ENCODE results near the gene SLC4A9. TPM values are rescaled to one million over a fixed set of nuclear protein-coding genes. Genes with fewer than 3 reads are reported as not detected.
"Not testable (repeated sequence)": the region's sequence is repeated elsewhere in the genome, so short reads cannot be mapped to it uniquely, and the experiment has no call there.

Gene SLC4A9
- total and polyA plus RNA-seq, 2 donors (not counting 1 experiment from before 2014, with no cell fraction given) = 0.10 TPM; not detected in 1

- Histone ChIP-seq H3K4me3 (ENCODE audit: control extremely low read depth in 1 of 5, extremely low read depth in 1 of 5, insufficient read depth in 1 of 5, low read depth in 2 of 5, low read length in 4 of 5) (no peak overlapping the region), H3K4me2 (replicated peaks; ENCODE audit: low read depth, low read length, poor library complexity, severe bottlenecking) (no peak overlapping the region), H3K27me3 (replicated peaks in 1 of 4; ENCODE audit: control extremely low read depth in 1 of 4, control insufficient read depth in 3 of 4, insufficient read depth in 4 of 4, low read length in 3 of 4) (no peaks in the 10 kb centered on the region), H3K4me1 (ENCODE audit: control insufficient read depth in 2 of 2, insufficient read depth in 2 of 2, low read length in 2 of 2) (no peaks in the 10 kb centered on the region), H3K9ac (ENCODE audit: low read length) (no peak overlapping the region), H4K20me1 (ENCODE audit: control insufficient read depth, insufficient read depth, low read length, poor library complexity, severe bottlenecking) (peaks cover 86% of the 10 kb centered on the region), H2AFZ (ENCODE audit: insufficient read depth, low read depth, low read length, poor library complexity, severe bottlenecking) (no peak overlapping the region), H3K79me2 (ENCODE audit: control insufficient read depth, insufficient read depth, low read length) (peaks cover 98% of the 10 kb centered on the region), H3K9me3 (ENCODE audit: control extremely low read depth in 1 of 3, control insufficient read depth in 2 of 3, insufficient read depth in 1 of 3, low read length in 2 of 3) (no peaks in the 10 kb centered on the region), H3K27ac (ENCODE audit: low read length in 2 of 2) (no peak overlapping the region), H3K36me3 (replicated peaks in 1 of 2; ENCODE audit: control extremely low read depth in 1 of 2, control insufficient read depth in 1 of 2, extremely low read depth in 1 of 2, insufficient read depth in 2 of 2, low read length in 1 of 2) (peaks cover 3 to 4% of the 10 kb centered on the region in 2 experiments)
- Mint-ChIP-seq H3K4me3 (no peak overlapping the region), H3K27ac (no peak overlapping the region), H3K27me3 (no peaks in the 10 kb centered on the region), H3K4me1 (peaks cover 44% of the 10 kb centered on the region), H3K9me3 (ENCODE audit: insufficient read depth) (no peaks in the 10 kb centered on the region)
- ChIA-PET POLR2A (no interaction called here), CTCF (no interaction called here)
- WGBS (ENCODE audit: insufficient coverage) = no CpG with 5 or more reads among the region's 5 CpGs
- TF ChIP-seq CTCF (IDR thresholded peaks at IDR 0.05) (no peak), EZH2 (IDR thresholded peaks at IDR 0.05; ENCODE audit: borderline replicate concordance, insufficient read depth, low read depth, low read length, poor library complexity, severe bottlenecking) (no peak)
- DNase-seq (no peak), ATAC-seq (ENCODE audit: low read depth) (no peak)
- intact Hi-C loops (cut with micrococcal nuclease) = no loop called here
These were observed 60.8 kb downstream of the SLC4A9 start for GRCh38 chr5:140420665-140421361.

- H3K9ac ChIP-seq (ENCODE audit: low read length); H3K9me3 ChIP-seq (ENCODE audit: control extremely low read depth in 1 of 3, control insufficient read depth in 2 of 3, insufficient read depth in 1 of 3, low read length in 2 of 3); H2AFZ ChIP-seq (ENCODE audit: insufficient read depth, low read depth, low read length, poor library complexity, severe bottlenecking); H3K36me3 ChIP-seq (replicated peaks in 1 of 2; ENCODE audit: control extremely low read depth in 1 of 2, control insufficient read depth in 1 of 2, extremely low read depth in 1 of 2, insufficient read depth in 2 of 2, low read length in 1 of 2); DNase-seq; H3K27me3 Mint-ChIP-seq; H3K4me2 ChIP-seq (replicated peaks; ENCODE audit: low read depth, low read length, poor library complexity, severe bottlenecking); H3K4me3 ChIP-seq (ENCODE audit: control extremely low read depth in 1 of 5, extremely low read depth in 1 of 5, insufficient read depth in 1 of 5, low read depth in 2 of 5, low read length in 4 of 5); ATAC-seq (ENCODE audit: low read depth); H3K27me3 ChIP-seq (replicated peaks in 1 of 4; ENCODE audit: control extremely low read depth in 1 of 4, control insufficient read depth in 3 of 4, insufficient read depth in 4 of 4, low read length in 3 of 4); H3K9me3 Mint-ChIP-seq (ENCODE audit: insufficient read depth); CTCF ChIA-PET; intact Hi-C loops (cut with micrococcal nuclease); H3K4me3 Mint-ChIP-seq; H3K27ac Mint-ChIP-seq; H3K27ac ChIP-seq (ENCODE audit: low read length in 2 of 2); H3K4me1 ChIP-seq (ENCODE audit: control insufficient read depth in 2 of 2, insufficient read depth in 2 of 2, low read length in 2 of 2); POLR2A ChIA-PET: not testable (repeated sequence)
- H3K79me2 ChIP-seq (ENCODE audit: control insufficient read depth, insufficient read depth, low read length) = peaks cover 97% of the 10 kb centered on the region
- peaks cover 40% of the 10 kb centered on the region for H3K4me1 Mint-ChIP-seq
- H4K20me1 ChIP-seq (ENCODE audit: control insufficient read depth, insufficient read depth, low read length, poor library complexity, severe bottlenecking) = peaks cover 87% of the 10 kb centered on the region
- WGBS (ENCODE audit: insufficient coverage) = no CpG with 5 or more reads among the region's 7 CpGs
These were observed 61.4 kb downstream of the SLC4A9 start for GRCh38 chr5:140421375-140421774.

Data from B cell (primary cell).